OCI-LY7 (cell line): ENCODE measurements around the gene RSBN1. TPM values are rescaled to one million over a fixed set of nuclear protein-coding genes. Genes with fewer than 3 reads are reported as not detected.
A peak's percentile ranks its signal among the peaks of the same experiment; 100 is the strongest.
"Not testable (repeated sequence)": the region's sequence is repeated elsewhere in the genome, so short reads cannot be mapped to it uniquely, and the experiment has no call there.

Experiments used
- BruUV-seq: library from RNA; stranded (reverse); fragments of 400-500 nt; replicated peaks from 2 replicates; lab custom pipeline; 2021; lab: Mats Ljungman, UMichigan
- CTCF ChIA-PET: fragments of 300-600 bp; sonication (Branson Sonifier 250); formaldehyde crosslinking; loops from one replicate; lab custom pipeline; 2022; ENCODE audit warnings: antibody characterized with exemption; ENCODE audit not compliant: unreplicated experiment; lab: Charles Lee
- POLR2A ChIA-PET: fragments of 300-600 bp; sonication (Branson Sonifier 250); formaldehyde crosslinking; loops from one replicate; lab custom pipeline; 2022; ENCODE audit warnings: antibody characterized with exemption; lab: Charles Lee
- DNase-seq: peaks from one replicate; pipeline ENCODE4 v3.0.0-alpha.2; 2015; ENCODE audit warnings: low spot score
- H2AFZ ChIP-seq: fragments of 200-600 bp; sonication (generic), shearing (Covaris generic); 2 replicates; pipeline ENCODE4 v1.6.1; 2014; ENCODE audit warnings: mild to moderate bottlenecking, antibody characterized with exemption, low read length, moderate library complexity
- H3K27ac ChIP-seq: fragments of 200-600 bp; sonication (generic); 2 replicates; pipeline ENCODE4 v1.5.1; 2014; ENCODE audit warnings: mixed run types, low read depth, mild to moderate bottlenecking, moderate library complexity, low read length, inconsistent platforms; ENCODE audit not compliant: poor library complexity, severe bottlenecking
- H3K36me3 ChIP-seq: fragments of 200-600 bp; sonication (generic); 2 replicates; pipeline ENCODE4 v1.6.1; 2014; ENCODE audit warnings: mild to moderate bottlenecking, antibody characterized with exemption, low read length, moderate library complexity, mixed read lengths; ENCODE audit not compliant: insufficient read depth
- H3K4me1 ChIP-seq: fragments of 200-600 bp; sonication (generic); 2 replicates; pipeline ENCODE4 v1.5.1; 2014; ENCODE audit warnings: mild to moderate bottlenecking, low read length; ENCODE audit not compliant: insufficient read depth, poor library complexity, severe bottlenecking
- H3K4me2 ChIP-seq: fragments of 200-600 bp; sonication (generic); 2 replicates; pipeline ENCODE4 v1.6.1; 2014; ENCODE audit warnings: mild to moderate bottlenecking, low read length
- H3K4me3 ChIP-seq: fragments of 200-600 bp; sonication (generic); 2 replicates; pipeline ENCODE4 v1.5.1; 2014; ENCODE audit warnings: mild to moderate bottlenecking, low read depth, low read length; ENCODE audit not compliant: poor library complexity, severe bottlenecking
- H3K79me2 ChIP-seq: fragments of 200-600 bp; sonication (generic); 2 replicates; pipeline ENCODE4 v1.6.1; 2016; ENCODE audit warnings: low read depth, mild to moderate bottlenecking, low read length, moderate library complexity, mixed read lengths; ENCODE audit not compliant: insufficient read depth
- H3K9me2 ChIP-seq: fragments of 200-600 bp; sonication (generic); 2 replicates; pipeline ENCODE4 v1.6.1; 2016; ENCODE audit warnings: mild to moderate bottlenecking, low read length, mixed read lengths; ENCODE audit not compliant: insufficient read depth
- H3K9me3 ChIP-seq: fragments of 200-600 bp; sonication (generic); 2 replicates; pipeline ENCODE4 v1.6.1; 2014; ENCODE audit warnings: mild to moderate bottlenecking, mixed run types, low read length, mixed read lengths
- H4K20me1 ChIP-seq: fragments of 200-600 bp; sonication (generic); 2 replicates; pipeline ENCODE4 v1.6.1; 2014; ENCODE audit warnings: mild to moderate bottlenecking, antibody characterized with exemption, low read length, moderate library complexity, mixed read lengths; ENCODE audit not compliant: insufficient read depth
- CTCF ChIP-seq: fragments of 200-600 bp; sonication (generic); conservative IDR thresholded peaks from 2 replicates; pipeline ENCODE4 v1.5.1; 2014; ENCODE audit warnings: mild to moderate bottlenecking, antibody characterized with exemption, low read length, moderate library complexity, mixed read lengths
- EZH2phosphoT487 ChIP-seq: fragments of 200-600 bp; sonication (generic); IDR thresholded peaks from 2 replicates; pipeline ENCODE4 v1.6.1; 2018; ENCODE audit warnings: low read depth, borderline replicate concordance, mild to moderate bottlenecking, mixed run types, antibody characterized with exemption, low read length, moderate library complexity, mixed read lengths
- intact Hi-C: fragments of 100-400 bp; cut with micrococcal nuclease; formaldehyde crosslinking; loops from one replicate; pipeline ENCODE4 v1.10.0; 2022; ENCODE audit not compliant: unreplicated experiment
- total RNA-seq, 2 experiments: library from RNA; depleted of rRNA in 1 of 2; stranded (reverse); fragments of >200 nt in 1 of 2; shearing (Covaris generic) in 1 of 2; gene quantifications; 2 replicates each; pipeline ENCODE4 v1.2.3, GENCODE V29; 2014 to 2022

Gene RSBN1
- total RNA-seq, 2 experiments from 2014 or later, result 10.8 to 19.0 TPM

GRCh38 chr1:113856401-113856790, 44.1 kb upstream of the RSBN1 start:
- no peak overlapping the region for H3K4me3 ChIP-seq
- peaks cover 50% of the 10 kb centered on the region for H3K4me1 ChIP-seq
- CTCF ChIA-PET, result no interaction called here
- H3K27ac ChIP-seq, result no peak overlapping the region
- POLR2A ChIA-PET, result interaction anchor here (0.9 to 1.7 kb wide), 4 partner anchors 14 to 90 kb away, joined by 3 to 7 read pairs (median 4); no protein-coding TSS in a partner anchor
- H3K4me2 ChIP-seq, result no peak overlapping the region
- H4K20me1 ChIP-seq, result no peaks in the 10 kb centered on the region
- H3K9me2 ChIP-seq, result no peaks in the 10 kb centered on the region
- peaks cover 34% of the 10 kb centered on the region; the same call in 1 of the 2 replicates for H3K79me2 ChIP-seq
- peaks cover 63% of the 10 kb centered on the region for H3K36me3 ChIP-seq
- intact Hi-C loops, result no loop called here
- BruUV-seq, result no TSS peak
- DNase-seq, result no peak
- H2AFZ ChIP-seq, result no peak overlapping the region
- no peaks in the 10 kb centered on the region for H3K9me3 ChIP-seq
- no peak for TF ChIP-seq CTCF
- no peak for TF ChIP-seq EZH2phosphoT487

DNA sequence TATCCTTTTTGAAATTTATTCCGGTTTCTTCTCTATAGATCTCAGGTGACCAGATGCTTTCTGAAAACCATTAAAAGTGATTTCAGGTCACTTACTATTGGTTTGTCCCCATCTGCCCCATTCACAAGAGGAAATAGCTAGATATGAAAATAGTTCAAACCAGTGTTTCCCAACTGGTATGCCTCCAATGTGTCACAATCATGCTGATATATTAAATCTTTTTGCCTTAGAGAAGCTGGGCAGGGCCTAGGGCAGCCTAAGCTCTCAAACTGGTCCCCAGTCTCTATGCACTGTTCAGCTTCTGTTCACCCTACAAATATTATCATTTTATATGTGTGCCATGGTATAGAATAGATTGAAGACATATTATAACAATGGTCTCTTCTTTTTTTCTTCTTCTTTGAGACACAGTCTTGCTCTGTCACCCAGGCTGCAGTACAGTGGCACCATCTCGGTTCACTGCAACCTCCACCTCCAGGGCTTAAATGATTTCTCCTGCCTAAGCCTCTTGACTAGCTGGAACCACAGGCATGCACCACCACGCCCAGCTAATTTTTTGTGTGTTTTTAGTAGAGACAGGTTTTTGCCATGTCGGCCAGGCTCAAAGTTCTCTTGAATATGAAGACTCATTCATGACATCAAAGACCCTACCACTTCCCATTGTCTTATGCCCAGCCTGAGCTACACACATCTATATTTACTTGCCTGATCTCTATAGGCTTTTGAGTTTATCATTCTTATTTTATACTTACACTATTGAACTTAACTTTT, 43.5 kb upstream of the RSBN1 start:
- H4K20me1 ChIP-seq, result no peaks in the 10 kb centered on the region
- peaks cover 29% of the 10 kb centered on the region; the same call in 1 of the 2 replicates for H3K79me2 ChIP-seq
- no peak overlapping the region for H3K27ac ChIP-seq
- TF ChIP-seq CTCF (no peak), EZH2phosphoT487 (no peak)
- H2AFZ ChIP-seq, result no peak overlapping the region
- POLR2A ChIA-PET, result interaction anchor here (1.2 to 1.7 kb wide), 3 partner anchors 14 to 91 kb away, joined by 3 to 7 read pairs (median 4); no protein-coding TSS in a partner anchor
- no peak overlapping the region for H3K4me3 ChIP-seq
- intact Hi-C loops, result no loop called here
- H3K9me3 ChIP-seq, result no peaks in the 10 kb centered on the region
- no peak for DNase-seq
- H3K4me1 ChIP-seq, result peaks cover 45% of the 10 kb centered on the region
- CTCF ChIA-PET, result no interaction called here
- TSS peak; percentile 36 for BruUV-seq
- H3K36me3 ChIP-seq, result peaks cover 69% of the 10 kb centered on the region
- no peak overlapping the region for H3K4me2 ChIP-seq
- no peaks in the 10 kb centered on the region for H3K9me2 ChIP-seq

DNA sequence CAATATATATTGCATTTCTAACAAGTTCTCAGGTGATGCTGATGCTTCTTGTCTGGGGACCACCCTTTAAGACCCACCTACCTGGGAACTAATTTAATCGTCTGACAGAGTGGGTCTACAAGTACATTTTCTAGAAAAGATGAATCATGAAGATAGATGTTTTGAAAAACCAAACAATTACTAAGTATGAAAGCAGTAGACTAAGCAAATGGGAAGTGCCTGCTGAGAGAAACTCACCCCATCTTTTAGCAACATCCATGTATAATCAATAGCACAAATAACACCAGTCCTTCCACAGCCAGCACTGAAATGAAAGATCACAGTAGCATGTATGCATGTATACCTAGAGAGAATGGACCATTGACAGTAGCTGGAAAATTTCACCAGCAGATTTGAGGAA, 42.0 kb upstream of the RSBN1 start:
- Histone ChIP-seq H3K79me2 (peaks cover 20% of the 10 kb centered on the region; the same call in 1 of the 2 replicates), H3K4me3 (no peak overlapping the region), H3K27ac (no peak overlapping the region), H3K36me3 (peaks cover 83% of the 10 kb centered on the region), H3K9me2 (no peaks in the 10 kb centered on the region), H3K9me3 (no peaks in the 10 kb centered on the region), H3K4me1 (peaks cover 29% of the 10 kb centered on the region), H2AFZ (no peak overlapping the region), H3K4me2 (no peak overlapping the region), H4K20me1 (no peaks in the 10 kb centered on the region)
- DNase-seq, result no peak
- no peak for TF ChIP-seq CTCF
- no peak for TF ChIP-seq EZH2phosphoT487
- intact Hi-C loops, result no loop called here
- ChIA-PET POLR2A (no interaction called here), CTCF (no interaction called here)
- no TSS peak for BruUV-seq

- H3K9me3 ChIP-seq, H2AFZ ChIP-seq, DNase-seq, POLR2A ChIA-PET, BruUV-seq, H3K4me2 ChIP-seq, H3K9me2 ChIP-seq, H4K20me1 ChIP-seq, H3K27ac ChIP-seq, H3K4me3 ChIP-seq, intact Hi-C loops, CTCF ChIA-PET: not testable (repeated sequence)
- H3K79me2 ChIP-seq, result peaks cover 13% of the 10 kb centered on the region; the same call in 1 of the 2 replicates
- peaks cover 91% of the 10 kb centered on the region for H3K36me3 ChIP-seq
- peaks cover 14% of the 10 kb centered on the region for H3K4me1 ChIP-seq
Observed at GRCh38 chr1:113852694-113853093, 40.4 kb upstream of the RSBN1 start.
